ENCODE results near the gene CELF4.

CELF4 gene

GRCh38 chr18:37484983-37485834 lies 80.4 kb downstream of the CELF4 start:
- peak in 1 of 2 experiments; percentile 20 for DNase-seq (ENCODE audit: low read depth in 1 of 2, low spot score in 1 of 2)

GRCh38 chr18:37483984-37484819 lies 81.4 kb downstream of the CELF4 start:
- DNase-seq (ENCODE audit: low read depth in 1 of 2, low spot score in 1 of 2), result no peak
- no peak overlapping the region for H3K4me3 ChIP-seq (replicated peaks; ENCODE audit: insufficient read depth, low read length)
- TF ChIP-seq POLR2AphosphoS5 (IDR thresholded peaks at IDR 0.05; ENCODE audit: low read depth) (no peak), SPI1 (IDR thresholded peaks at IDR 0.05; ENCODE audit: borderline replicate concordance, low read depth) (no peak), REST (IDR thresholded peaks at IDR 0.05; ENCODE audit: insufficient replicate concordance, low read depth) (no peak), GABPA (IDR thresholded peaks at IDR 0.05; ENCODE audit: low read depth) (no peak), CTCF (IDR thresholded peaks at IDR 0.05; ENCODE audit: insufficient read depth, low read length) (no peak)
- H3K27me3 ChIP-seq (ENCODE audit: insufficient read depth, poor library complexity, severe bottlenecking), result peaks cover 39% of the 10 kb centered on the region
- H3K27ac ChIP-seq (replicated peaks), result no peak overlapping the region

More at GRCh38 chr18:37484983-37485834, 80.4 kb downstream of the CELF4 start:
- Histone ChIP-seq H3K4me3 (replicated peaks; ENCODE audit: insufficient read depth, low read length) (no peak overlapping the region), H3K27ac (replicated peaks) (no peak overlapping the region), H3K27me3 (ENCODE audit: insufficient read depth, poor library complexity, severe bottlenecking) (peaks cover 44% of the 10 kb centered on the region)
- peak; percentile 25 for TF ChIP-seq REST (IDR thresholded peaks at IDR 0.05; ENCODE audit: insufficient replicate concordance, low read depth)
- no peak for TF ChIP-seq SPI1 (IDR thresholded peaks at IDR 0.05; ENCODE audit: borderline replicate concordance, low read depth)
- TF ChIP-seq CTCF (IDR thresholded peaks at IDR 0.05; ENCODE audit: insufficient read depth, low read length), result no peak

GRCh38 chr18:37483221-37483971 lies 82.2 kb downstream of the CELF4 start:
- no peak for DNase-seq (ENCODE audit: low read depth in 1 of 2, low spot score in 1 of 2)
- no peak for TF ChIP-seq SPI1 (IDR thresholded peaks at IDR 0.05; ENCODE audit: borderline replicate concordance, low read depth)
- TF ChIP-seq REST (IDR thresholded peaks at IDR 0.05; ENCODE audit: insufficient replicate concordance, low read depth), result peak; percentile 95
- no peak overlapping the region for H3K4me3 ChIP-seq (replicated peaks; ENCODE audit: insufficient read depth, low read length)
- peaks cover 34% of the 10 kb centered on the region for H3K27me3 ChIP-seq (ENCODE audit: insufficient read depth, poor library complexity, severe bottlenecking)
- H3K27ac ChIP-seq (replicated peaks), result no peak overlapping the region
